HG02884 (cell line): ENCODE results near the gene GPC1.

Experiments
- ATAC-seq: cut with Tn5 transposase; IDR thresholded peaks from one replicate; pipeline ENCODE4 v1.9.1; 2021; ENCODE audit warnings: mild to moderate bottlenecking, moderate library complexity; ENCODE audit not compliant: unreplicated experiment

GPC1 gene

GRCh38 chr2:240498171-240498957, 62.9 kb downstream of the GPC1 start:
- no peak for ATAC-seq

- no peak for ATAC-seq
Measured at GRCh38 chr2:240498958-240499260, 63.4 kb downstream of the GPC1 start.

GRCh38 chr2:240499309-240500301, 64.1 kb downstream of the GPC1 start:
- ATAC-seq = no peak

GRCh38 chr2:240500561-240501423, 65.3 kb downstream of the GPC1 start:
- ATAC-seq = no peak

- ATAC-seq = no peak
Measured at GRCh38 chr2:240501531-240501991, 66.1 kb downstream of the GPC1 start.

- no peak for ATAC-seq
Measured at GRCh38 chr2:240502059-240502429, 66.6 kb downstream of the GPC1 start.

- no peak for ATAC-seq
Measured at GRCh38 chr2:240502430-240503121, 67.1 kb downstream of the GPC1 start.

GRCh38 chr2:240503375-240503774, 67.9 kb downstream of the GPC1 start:
- ATAC-seq = no peak

GRCh38 chr2:240503848-240504247, 68.4 kb downstream of the GPC1 start:
- no peak for ATAC-seq

- ATAC-seq = no peak
Measured at GRCh38 chr2:240505910-240506309, 70.4 kb downstream of the GPC1 start.

- no peak for ATAC-seq
Measured at GRCh38 chr2:240506406-240507059, 71.1 kb downstream of the GPC1 start.

GRCh38 chr2:240507060-240507777, 71.8 kb downstream of the GPC1 start:
- no peak for ATAC-seq

- no peak for ATAC-seq
Measured at GRCh38 chr2:240507778-240508251, 72.4 kb downstream of the GPC1 start.

- ATAC-seq = no peak
Measured at GRCh38 chr2:240508832-240509545, 73.5 kb downstream of the GPC1 start.

- ATAC-seq = no peak
Measured at GRCh38 chr2:240509667-240510512, 74.4 kb downstream of the GPC1 start.

GRCh38 chr2:240510513-240511210, 75.2 kb downstream of the GPC1 start:
- ATAC-seq = no peak
